ENCODE measurements around the gene AMFR. TPM values are rescaled to one million over a fixed set of nuclear protein-coding genes. Genes with fewer than 3 reads are reported as not detected.

AMFR gene
- total and polyA plus RNA-seq, 2 of the 8 experiments (the other 6 are each of a cell fraction or from before 2014, with no cell fraction given): 18.6 to 21.7 TPM

- no peak overlapping the region for H2BK120ac ChIP-seq (replicated peaks; ENCODE audit: low read depth, low read length)
- no peak overlapping the region for H2BK15ac ChIP-seq (ENCODE audit: low read length)
- H2BK20ac ChIP-seq (ENCODE audit: low read length): no peak overlapping the region
- no peaks in the 10 kb centered on the region for H3K36me3 ChIP-seq (ENCODE audit: control insufficient read depth in 2 of 4, insufficient read depth in 4 of 4, low read length in 3 of 4)
- H3K4ac ChIP-seq (replicated peaks; ENCODE audit: insufficient read length, low read depth, low read length): no peak overlapping the region
- H2BK12ac ChIP-seq (ENCODE audit: low read depth, low read length): no peak overlapping the region
- H3K56ac ChIP-seq (replicated peaks; ENCODE audit: insufficient read length, low read depth, low read length): peak overlapping the region; percentile 40
- H2BK5ac ChIP-seq (ENCODE audit: low read depth, low read length): no peak overlapping the region
- no peak overlapping the region for H3K18ac ChIP-seq (ENCODE audit: extremely low read depth, low read length)
- H3K27me3 ChIP-seq (replicated peaks in 1 of 4; ENCODE audit: control insufficient read depth in 3 of 4, extremely low read depth in 1 of 4, insufficient read depth in 3 of 4, low read length in 3 of 4): no peaks in the 10 kb centered on the region
- H4K91ac ChIP-seq (replicated peaks; ENCODE audit: insufficient read length, low read length): no peak overlapping the region
- H3K9ac ChIP-seq (replicated peaks in 1 of 4; ENCODE audit: extremely low read depth in 1 of 4, low read depth in 3 of 4, low read length in 3 of 4): no peak overlapping the region
- no peak overlapping the region for H2AFZ ChIP-seq (ENCODE audit: low read length)
- no peak overlapping the region for H3K4me3 ChIP-seq (ENCODE audit: extremely low read depth in 1 of 4, insufficient read depth in 2 of 4, low read depth in 3 of 4, low read length in 4 of 4)
- CTCF ChIA-PET (ENCODE audit: partially characterized antibody): interaction anchor here (3.0 kb wide), 1 partner anchor 18 kb away, joined by 14 read pairs; no protein-coding TSS in a partner anchor
- H3K79me1 ChIP-seq (ENCODE audit: low read depth, low read length): no peaks in the 10 kb centered on the region
- H2AK5ac ChIP-seq (ENCODE audit: low read depth, low read length): no peak overlapping the region
- no peak overlapping the region for H3K27ac ChIP-seq (ENCODE audit: low read depth, low read length)
- H3K9me3 ChIP-seq (ENCODE audit: insufficient read depth in 2 of 2, low read depth in 1 of 2, low read length in 1 of 2): no peaks in the 10 kb centered on the region
- no peaks in the 10 kb centered on the region for H3K79me2 ChIP-seq (ENCODE audit: control insufficient read depth in 1 of 2, insufficient read depth in 2 of 2, low read length in 2 of 2)
- no peak overlapping the region for H4K5ac ChIP-seq (ENCODE audit: insufficient read length, low read depth, low read length)
- H4K20me1 ChIP-seq (replicated peaks in 1 of 2; ENCODE audit: control insufficient read depth in 1 of 2, insufficient read depth in 2 of 2, low read length in 2 of 2): no peaks in the 10 kb centered on the region
- no peaks in the 10 kb centered on the region for H3K23me2 ChIP-seq (ENCODE audit: low read depth, low read length)
- FAIRE-seq: no peak
- TF ChIP-seq POLR2A (IDR thresholded peaks at IDR 0.05; ENCODE audit: control extremely low read depth in 1 of 2, low read depth in 2 of 2, low read length in 2 of 2) (no peak), FOSL1 (IDR thresholded peaks at IDR 0.05; ENCODE audit: insufficient read depth, low read depth, low read length) (no peak), PHF8 (conservative IDR thresholded peaks at IDR 0.05; ENCODE audit: low read depth, low read length) (no peak), NRF1 (IDR thresholded peaks at IDR 0.05; ENCODE audit: low read depth, low read length) (no peak), RAD21 (IDR thresholded peaks at IDR 0.05 in 1 of 2, conservative IDR thresholded peaks at IDR 0.05 in 1 of 2; ENCODE audit: low read depth in 2 of 2, low read length in 2 of 2) (no peak)
- no peaks in the 10 kb centered on the region for H3K4me1 ChIP-seq (replicated peaks in 1 of 4; ENCODE audit: control insufficient read depth in 3 of 4, insufficient read depth in 4 of 4, low read length in 3 of 4)
- H4K8ac ChIP-seq (ENCODE audit: extremely low read depth, insufficient read depth, low read length): no peak overlapping the region
- H3K4me2 ChIP-seq (ENCODE audit: insufficient read depth in 1 of 2, low read depth in 2 of 2, low read length in 2 of 2): no peak overlapping the region
- 92% methylated on average over 10 of the region's 11 CpGs; no CpG with 5 or more reads in 1 of the 2 experiments for WGBS, 2 experiments (ENCODE audit: extremely low coverage in 1 of 2, insufficient coverage in 1 of 2, insufficient read length in 1 of 2, insufficient replicate concordance in 2 of 2, low coverage in 1 of 2, low lambda C conversion rate in 2 of 2, missing lambda C conversion rate in 1 of 2)
- H3K14ac ChIP-seq (ENCODE audit: insufficient read length): no peak overlapping the region
- POLR2A ChIA-PET (ENCODE audit: partially characterized antibody): no interaction called here
- H3K23ac ChIP-seq (ENCODE audit: insufficient read length): no peak overlapping the region
- DNase-seq (ENCODE audit: low read depth in 1 of 2, low spot score in 2 of 2): no peak
These were observed 88.1 kb downstream of the AMFR start for GRCh38 chr16:56337131-56337857.
